Testis (tissue), 2 donors: ENCODE measurements around the gene BAMBI.

Experiments used
- POLR2A ChIP-seq: fragments of 450-650 bp; IDR thresholded peaks from one replicate; pipeline ENCODE4 v1.6.1; 2017; ENCODE audit warnings: antibody characterized with exemption, mild to moderate bottlenecking, moderate library complexity
- TF ChIP-seq, protein P1 (sequence below), 3 experiments: fragments of 450-650 bp in 2 of 3; fragments of 200-600 bp in 1 of 3; sonication (generic) in 1 of 3; IDR thresholded peaks; one replicate each; pipeline ENCODE4 v1.5.1; 2016 to 2019; ENCODE audit warnings: antibody characterized with exemption in 3 of 3, mild to moderate bottlenecking in 2 of 3, moderate library complexity in 1 of 3

DNA sequence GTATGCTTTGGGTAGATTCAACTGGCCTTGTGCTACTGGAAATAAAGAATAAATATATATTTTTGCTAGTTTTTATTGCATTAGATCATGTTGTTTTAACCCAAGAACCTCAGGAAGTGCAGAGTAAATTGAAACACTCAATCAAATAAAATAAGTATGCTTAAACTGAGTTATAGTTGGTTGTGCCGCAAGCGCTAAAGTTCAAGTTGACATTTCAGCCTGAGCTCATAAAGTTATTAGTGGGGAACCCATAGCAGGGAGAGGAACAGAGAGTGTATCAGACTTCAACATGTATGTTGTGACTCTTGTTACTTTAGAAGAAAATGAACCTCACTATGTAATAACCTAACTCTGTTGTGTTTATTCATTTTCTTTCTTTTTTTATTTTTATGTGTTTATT lies 25.2 kb upstream of the BAMBI start:
- TF ChIP-seq, protein P1, sequence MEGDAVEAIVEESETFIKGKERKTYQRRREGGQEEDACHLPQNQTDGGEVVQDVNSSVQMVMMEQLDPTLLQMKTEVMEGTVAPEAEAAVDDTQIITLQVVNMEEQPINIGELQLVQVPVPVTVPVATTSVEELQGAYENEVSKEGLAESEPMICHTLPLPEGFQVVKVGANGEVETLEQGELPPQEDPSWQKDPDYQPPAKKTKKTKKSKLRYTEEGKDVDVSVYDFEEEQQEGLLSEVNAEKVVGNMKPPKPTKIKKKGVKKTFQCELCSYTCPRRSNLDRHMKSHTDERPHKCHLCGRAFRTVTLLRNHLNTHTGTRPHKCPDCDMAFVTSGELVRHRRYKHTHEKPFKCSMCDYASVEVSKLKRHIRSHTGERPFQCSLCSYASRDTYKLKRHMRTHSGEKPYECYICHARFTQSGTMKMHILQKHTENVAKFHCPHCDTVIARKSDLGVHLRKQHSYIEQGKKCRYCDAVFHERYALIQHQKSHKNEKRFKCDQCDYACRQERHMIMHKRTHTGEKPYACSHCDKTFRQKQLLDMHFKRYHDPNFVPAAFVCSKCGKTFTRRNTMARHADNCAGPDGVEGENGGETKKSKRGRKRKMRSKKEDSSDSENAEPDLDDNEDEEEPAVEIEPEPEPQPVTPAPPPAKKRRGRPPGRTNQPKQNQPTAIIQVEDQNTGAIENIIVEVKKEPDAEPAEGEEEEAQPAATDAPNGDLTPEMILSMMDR (IDR thresholded peaks at IDR 0.05), result no peak
- no peak for TF ChIP-seq POLR2A
